BLaER1 (cell line): ENCODE results near the gene ANKRD11.
A peak's percentile ranks its signal among the peaks of the same experiment; 100 is the strongest.

Experiments
- H3K27ac ChIP-seq: shearing (Covaris generic); formaldehyde crosslinking; 2 replicates; pipeline ENCODE4 v1.8.1; 2022
- H3K27me3 ChIP-seq: shearing (Covaris generic); formaldehyde crosslinking; 2 replicates; pipeline ENCODE4 v1.8.1; 2022
- H3K36me3 ChIP-seq: shearing (Covaris generic); formaldehyde crosslinking; 2 replicates; pipeline ENCODE4 v1.8.1; 2022
- H3K4me1 ChIP-seq: shearing (Covaris generic); formaldehyde crosslinking; 2 replicates; pipeline ENCODE4 v1.8.1; 2022
- H3K4me2 ChIP-seq: shearing (Covaris generic); formaldehyde crosslinking; 2 replicates; pipeline ENCODE4 v1.8.1; 2022
- H3K4me3 ChIP-seq: shearing (Covaris generic); formaldehyde crosslinking; 2 replicates; pipeline ENCODE4 v1.8.1; 2022
- H3K9ac ChIP-seq: shearing (Covaris generic); formaldehyde crosslinking; 2 replicates; pipeline ENCODE4 v1.8.1; 2022
- H3K9me3 ChIP-seq: shearing (Covaris generic); formaldehyde crosslinking; 2 replicates; pipeline ENCODE4 v1.8.1; 2022
- H4K20me1 ChIP-seq: shearing (Covaris generic); formaldehyde crosslinking; 2 replicates; pipeline ENCODE4 v1.8.1; 2022
- Cebpa-rat ChIP-seq: shearing (Covaris generic); IDR thresholded peaks from 2 replicates; pipeline ENCODE4 v1.8.1; 2022

The ANKRD11 gene

DNA sequence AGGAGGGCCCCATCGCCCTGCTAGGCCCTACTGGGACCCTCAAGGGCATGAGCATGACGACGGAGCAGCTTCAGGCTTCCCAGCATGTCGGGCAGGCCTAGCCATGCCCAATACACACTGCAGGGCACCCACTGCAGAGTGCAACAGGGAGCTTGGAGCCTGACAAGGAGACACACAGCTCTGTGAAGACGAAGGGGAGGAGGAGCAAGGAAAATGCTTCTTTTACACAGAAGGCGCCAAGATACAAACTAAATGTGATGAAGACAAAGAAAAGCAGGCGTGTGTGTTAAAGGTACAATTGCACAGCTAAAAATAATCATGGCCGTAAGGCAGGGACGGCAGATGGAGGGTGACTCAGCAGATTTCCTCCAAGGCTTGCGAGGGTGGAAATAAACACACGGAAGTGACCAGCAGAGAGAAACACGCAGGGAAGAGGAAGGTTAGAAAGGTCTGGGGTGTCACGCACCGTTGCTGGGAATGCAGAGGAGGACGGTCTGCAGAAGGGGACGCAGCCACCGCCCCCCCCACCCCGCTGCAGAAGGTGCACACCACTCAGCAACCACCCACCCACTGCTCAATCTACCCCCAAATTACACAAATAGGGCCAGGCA lies 164.4 kb downstream of the ANKRD11 start:
- no peaks in the 10 kb centered on the region for H3K9me3 ChIP-seq
- H3K9ac ChIP-seq = peak overlapping the region; percentile 31; the same call in 1 of the 2 replicates
- no peak overlapping the region for H3K4me3 ChIP-seq
- H3K4me2 ChIP-seq = peak overlapping the region; percentile 76
- no peaks in the 10 kb centered on the region for H3K27me3 ChIP-seq
- H3K4me1 ChIP-seq = peaks cover 100% of the 10 kb centered on the region
- H4K20me1 ChIP-seq = peaks cover 100% of the 10 kb centered on the region
- peak overlapping the region; percentile 67 for H3K27ac ChIP-seq
- TF ChIP-seq Cebpa-rat = no peak
- peaks cover 45% of the 10 kb centered on the region for H3K36me3 ChIP-seq

- Histone ChIP-seq H3K36me3 (peaks cover 51% of the 10 kb centered on the region), H3K9me3 (no peaks in the 10 kb centered on the region), H3K4me1 (peaks cover 100% of the 10 kb centered on the region), H3K27me3 (no peaks in the 10 kb centered on the region), H3K27ac (peak overlapping the region; percentile 47; the same call in 1 of the 2 replicates), H3K4me3 (no peak overlapping the region), H3K4me2 (peak overlapping the region; percentile 76), H3K9ac (no peak overlapping the region), H4K20me1 (peaks cover 100% of the 10 kb centered on the region)
- no peak for TF ChIP-seq Cebpa-rat
Measured at GRCh38 chr16:89324056-89325010, 166.0 kb downstream of the ANKRD11 start.

DNA sequence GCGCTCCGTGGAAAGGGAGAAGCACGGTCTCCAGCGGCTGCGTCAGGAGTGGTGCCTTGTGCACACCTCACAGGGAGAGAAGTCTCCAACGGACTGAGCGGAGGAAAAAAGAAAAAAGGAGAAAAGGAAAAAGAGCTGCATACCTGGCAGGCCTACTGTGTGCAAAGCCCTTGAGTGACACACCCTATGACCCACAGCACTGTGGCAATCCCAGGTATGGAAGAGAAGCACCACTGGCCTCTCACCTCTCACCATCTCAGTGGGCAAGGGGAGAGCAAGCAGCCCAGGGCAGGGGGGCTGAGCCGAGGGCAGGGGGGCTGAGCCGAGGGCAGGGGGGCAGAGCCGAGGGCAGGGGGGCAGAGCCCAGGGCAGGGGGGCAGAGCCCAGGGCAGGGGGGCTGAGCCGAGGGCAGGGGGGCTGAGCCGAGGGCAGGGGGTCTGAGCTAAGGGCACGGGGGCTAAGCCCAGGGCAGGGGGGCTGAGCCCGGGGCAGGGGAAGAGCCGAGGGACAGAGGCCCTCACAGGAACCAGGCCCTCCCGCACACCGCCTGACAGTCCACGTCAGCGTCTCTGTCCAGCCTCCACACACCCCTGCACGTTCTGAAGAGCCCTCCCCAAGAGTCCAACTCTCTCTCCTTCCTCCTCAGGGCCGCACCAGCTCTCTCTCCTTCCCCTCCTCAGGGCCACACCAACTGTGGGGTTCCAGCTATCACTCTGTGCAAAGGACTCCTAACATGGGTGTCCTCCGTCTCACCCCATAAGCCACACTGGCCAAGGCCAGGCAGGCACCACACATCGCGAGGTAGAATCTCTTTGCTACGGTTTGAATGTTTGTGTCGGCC lies 167.0 kb downstream of the ANKRD11 start:
- Histone ChIP-seq H3K36me3 (peaks cover 44% of the 10 kb centered on the region), H3K4me2 (peak overlapping the region; percentile 76), H3K4me1 (peaks cover 100% of the 10 kb centered on the region), H4K20me1 (peaks cover 100% of the 10 kb centered on the region), H3K27me3 (no peaks in the 10 kb centered on the region), H3K27ac (peak overlapping the region; percentile 47; the same call in 1 of the 2 replicates), H3K4me3 (no peak overlapping the region), H3K9me3 (no peaks in the 10 kb centered on the region), H3K9ac (no peak overlapping the region; the same call in 1 of the 2 replicates)
- no peak for TF ChIP-seq Cebpa-rat

DNA sequence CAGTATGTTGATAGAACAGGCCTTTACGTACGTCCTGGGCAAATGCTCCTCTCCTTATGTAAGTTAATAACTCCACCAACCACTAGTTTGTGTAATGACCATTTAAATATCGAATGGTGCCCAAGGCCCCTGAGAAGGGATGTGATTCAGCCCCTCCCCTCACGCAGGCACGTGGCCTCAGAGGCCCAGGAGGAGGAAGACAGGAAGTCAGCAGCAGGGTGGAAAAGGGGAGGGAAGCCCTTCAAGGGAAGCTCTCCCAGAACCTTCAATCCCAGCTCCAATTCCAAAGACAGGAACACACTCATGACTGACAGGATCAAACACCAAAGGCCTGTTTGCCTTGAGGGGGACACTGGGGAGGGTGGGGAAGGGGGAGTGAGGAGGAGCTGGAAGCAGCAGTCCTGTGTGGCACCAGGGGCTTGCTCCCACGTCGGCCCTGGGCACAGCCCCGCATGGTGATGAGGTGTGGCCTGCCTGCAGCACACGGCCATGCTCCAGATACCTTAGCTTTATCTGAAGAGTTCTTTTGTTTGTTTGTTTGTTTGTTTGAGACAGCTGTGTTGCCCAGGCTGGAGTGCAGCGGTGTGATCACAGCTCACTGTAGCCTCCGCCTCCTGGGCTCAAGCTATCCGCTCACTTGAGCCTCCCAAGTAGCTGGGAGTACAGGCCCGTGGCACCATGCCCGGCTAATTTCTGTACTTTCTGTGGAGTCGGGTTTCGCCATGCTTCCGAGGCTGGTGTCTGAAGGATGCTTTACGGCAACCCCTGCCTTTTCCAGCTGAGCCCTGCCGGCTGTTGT lies 167.8 kb downstream of the ANKRD11 start:
- H3K27ac ChIP-seq = peak overlapping the region; percentile 45; the same call in 1 of the 2 replicates
- TF ChIP-seq Cebpa-rat = no peak
- peak overlapping the region; percentile 20; the same call in 1 of the 2 replicates for H3K9ac ChIP-seq
- no peak overlapping the region for H3K4me3 ChIP-seq
- H3K36me3 ChIP-seq = peaks cover 44% of the 10 kb centered on the region
- peak overlapping the region; percentile 66 for H3K4me2 ChIP-seq
- peaks cover 100% of the 10 kb centered on the region for H4K20me1 ChIP-seq
- H3K4me1 ChIP-seq = peaks cover 100% of the 10 kb centered on the region
- H3K27me3 ChIP-seq = no peaks in the 10 kb centered on the region
- no peaks in the 10 kb centered on the region for H3K9me3 ChIP-seq

GRCh38 chr16:89320782-89321501 lies 169.4 kb downstream of the ANKRD11 start:
- Histone ChIP-seq H3K4me1 (peaks cover 100% of the 10 kb centered on the region), H3K36me3 (peaks cover 58% of the 10 kb centered on the region), H3K27ac (0 out of 2 replicates have a peak overlapping the region, but pooled peaks have one; percentile 49), H3K9ac (peak overlapping the region; percentile 36; the same call in 1 of the 2 replicates), H3K4me2 (peak overlapping the region; percentile 77), H3K27me3 (no peaks in the 10 kb centered on the region), H4K20me1 (peaks cover 100% of the 10 kb centered on the region), H3K4me3 (no peak overlapping the region), H3K9me3 (no peaks in the 10 kb centered on the region)
- no peak for TF ChIP-seq Cebpa-rat

DNA sequence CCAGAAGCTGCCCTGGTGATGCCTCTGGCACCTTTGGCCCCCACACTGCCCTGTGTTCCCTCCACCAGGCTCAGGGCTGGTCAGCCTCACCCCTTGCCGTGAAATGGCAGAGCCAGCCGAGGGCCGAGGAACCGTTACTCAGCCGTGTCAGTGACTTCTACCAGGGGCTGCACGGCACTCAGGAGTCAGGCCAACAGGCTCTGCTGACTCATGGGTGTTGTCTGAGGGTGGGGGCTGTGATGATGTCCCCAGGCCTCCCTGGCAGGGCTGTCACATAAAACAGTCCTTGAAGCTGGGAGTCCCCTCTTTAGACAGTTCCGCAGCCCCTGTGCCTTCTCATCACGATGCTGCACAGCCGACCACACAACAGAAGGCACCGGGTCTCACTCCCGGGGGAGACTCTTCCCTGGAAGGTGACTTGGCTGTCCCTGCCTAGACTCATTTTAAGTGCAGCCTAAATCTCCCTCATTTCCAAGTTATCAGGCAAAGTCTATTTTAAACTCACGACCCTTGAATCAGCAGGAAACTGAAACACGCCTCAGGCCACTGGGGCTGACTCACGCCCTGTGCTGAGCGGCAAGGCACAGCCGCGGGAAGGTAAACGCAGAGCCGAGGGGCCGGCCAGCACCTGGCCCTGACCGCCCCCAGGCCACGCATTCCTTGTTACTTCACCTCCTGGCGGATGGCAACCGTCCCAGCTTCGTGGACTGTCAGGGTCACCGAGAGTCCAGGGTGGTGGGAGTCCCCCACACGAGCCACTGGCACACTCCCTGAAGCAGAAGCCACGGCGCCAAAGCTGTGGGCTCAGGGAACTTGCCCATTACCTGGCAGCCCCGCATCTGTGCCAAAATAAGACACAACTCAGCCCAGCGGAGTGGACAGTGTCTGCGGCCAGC lies 170.2 kb downstream of the ANKRD11 start:
- Histone ChIP-seq H3K4me2 (peak overlapping the region; percentile 77), H3K36me3 (peaks cover 59% of the 10 kb centered on the region), H3K27ac (peak overlapping the region; percentile 49), H3K4me3 (no peak overlapping the region), H3K9ac (peak overlapping the region; percentile 36; the same call in 1 of the 2 replicates), H3K4me1 (peaks cover 100% of the 10 kb centered on the region), H4K20me1 (peaks cover 100% of the 10 kb centered on the region), H3K27me3 (no peaks in the 10 kb centered on the region), H3K9me3 (no peaks in the 10 kb centered on the region)
- no peak for TF ChIP-seq Cebpa-rat

GRCh38 chr16:89319631-89319885 lies 170.8 kb downstream of the ANKRD11 start:
- H3K4me1 ChIP-seq = peaks cover 100% of the 10 kb centered on the region
- no peaks in the 10 kb centered on the region for H3K9me3 ChIP-seq
- peak overlapping the region; percentile 49 for H3K27ac ChIP-seq
- peak overlapping the region; percentile 36; the same call in 1 of the 2 replicates for H3K9ac ChIP-seq
- no peak overlapping the region for H3K4me3 ChIP-seq
- H3K27me3 ChIP-seq = no peaks in the 10 kb centered on the region
- H3K4me2 ChIP-seq = peak overlapping the region; percentile 77
- peaks cover 59% of the 10 kb centered on the region for H3K36me3 ChIP-seq
- no peak for TF ChIP-seq Cebpa-rat
- H4K20me1 ChIP-seq = peaks cover 100% of the 10 kb centered on the region
